Endothelial cell of umbilical vein (primary cell): ENCODE data around the gene CAPN5. TPM values are rescaled to one million over a fixed set of nuclear protein-coding genes. Genes with fewer than 3 reads are reported as not detected.

Experiments used
- BruUV-seq: library from RNA; stranded (reverse); fragments of 400-500 nt; replicated peaks from 2 replicates; lab custom pipeline; 2021; lab: Mats Ljungman, UMichigan
- CTCF ChIA-PET: fragments of 300-600, 350-600 bp; sonication (Branson Sonifier 250); formaldehyde crosslinking; loops from one replicate; lab custom pipeline; 2021; ENCODE audit warnings: antibody characterized with exemption, inconsistent platforms; lab: Charles Lee
- POLR2A ChIA-PET: fragments of 300-600, 350-600 bp; sonication (Branson Sonifier 250); formaldehyde crosslinking; loops from one replicate; lab custom pipeline; 2021; ENCODE audit warnings: antibody characterized with exemption, inconsistent platforms; lab: Charles Lee
- DNase-seq: peaks from one replicate; pipeline ENCODE4 v3.0.0-alpha.2; 2011; ENCODE audit warnings: low read depth, low spot score
- FAIRE-seq: peaks from 2 replicates; lab custom pipeline; 2011; peaks lifted over from hg19 to GRCh38; lab: Jason Lieb, UNC
- H2AFZ ChIP-seq: 2 replicates; pipeline ENCODE4 v1.6.0; 2012; ENCODE audit warnings: low read depth, low read length, control low read depth, inconsistent platforms
- H3K27ac ChIP-seq: 2 replicates; pipeline ENCODE4 v1.5.1; 2011; ENCODE audit warnings: low read depth, mild to moderate bottlenecking, control low read depth, low read length, moderate library complexity; ENCODE audit not compliant: insufficient read depth
- H3K27me3 ChIP-seq, 2 experiments: 2 replicates each; pipeline versions ENCODE4 v1.6.0 to v1.6.1; 2011; ENCODE audit warnings: low read length in 2 of 2, mixed read lengths in 1 of 2; ENCODE audit not compliant: control insufficient read depth in 2 of 2, insufficient read depth in 2 of 2
- H3K36me3 ChIP-seq, 2 experiments: 2 replicates in 1 of 2; 3 replicates in 1 of 2; pipeline ENCODE4 v1.5.1; 2011; ENCODE audit warnings: low read length in 2 of 2, mild to moderate bottlenecking in 1 of 2, moderate library complexity in 1 of 2; ENCODE audit not compliant: control insufficient read depth in 2 of 2, insufficient read depth in 2 of 2; ENCODE audit errors: extremely low read depth in 1 of 2
- H3K4me1 ChIP-seq: 3 replicates; pipeline ENCODE4 v1.5.1; 2011; ENCODE audit warnings: mild to moderate bottlenecking, low read length; ENCODE audit not compliant: control insufficient read depth, insufficient read depth; ENCODE audit errors: extremely low read depth
- H3K4me2 ChIP-seq: 2 replicates; pipeline ENCODE4 v1.6.1; 2011; ENCODE audit warnings: low read length, control low read depth, mixed read lengths; ENCODE audit not compliant: insufficient read depth
- H3K4me3 ChIP-seq, 3 experiments: fragments of 200-600 bp in 1 of 3; sonication (generic), shearing (Covaris generic) in 1 of 3; replicated peaks in 1 of 3; 2 replicates each; pipeline ENCODE4 v1.5.1; 2011 to 2016; ENCODE audit warnings: control low read depth in 3 of 3, low read length in 3 of 3, mild to moderate bottlenecking in 2 of 3, inconsistent platforms in 1 of 3, low read depth in 1 of 3, moderate library complexity in 1 of 3; ENCODE audit not compliant: insufficient read depth in 1 of 3
- H3K79me2 ChIP-seq: 2 replicates; pipeline ENCODE4 v1.6.0; 2012; ENCODE audit warnings: low read length, inconsistent platforms; ENCODE audit not compliant: control insufficient read depth, insufficient read depth
- H3K9ac ChIP-seq: replicated peaks from 2 replicates; pipeline ENCODE3; 2011; ENCODE audit warnings: low read length, control low read depth; ENCODE audit not compliant: insufficient read depth; ENCODE audit errors: extremely low read depth
- H3K9me1 ChIP-seq: replicated peaks from 3 replicates; pipeline ENCODE4 v1.6.0; 2011; ENCODE audit warnings: mild to moderate bottlenecking, low read length; ENCODE audit not compliant: control insufficient read depth, insufficient read depth; ENCODE audit errors: extremely low read depth
- H3K9me3 ChIP-seq: replicated peaks from 2 replicates; pipeline ENCODE4 v1.5.1; 2012; ENCODE audit warnings: low read length, inconsistent platforms; ENCODE audit not compliant: control insufficient read depth, insufficient read depth
- H4K20me1 ChIP-seq: replicated peaks from 2 replicates; pipeline ENCODE3; 2011; ENCODE audit warnings: mild to moderate bottlenecking, low read length; ENCODE audit not compliant: control insufficient read depth, insufficient read depth; ENCODE audit errors: extremely low read depth
- CTCF ChIP-seq, 2 donors: IDR thresholded peaks; 1 replicate in 1 of 2; 2 replicates in 1 of 2; pipeline ENCODE4 v1.5.1; 2011; ENCODE audit warnings: low read length in 2 of 2, mild to moderate bottlenecking in 2 of 2, moderate library complexity in 2 of 2, control low read depth in 1 of 2, inconsistent platforms in 1 of 2, low read depth in 1 of 2; ENCODE audit not compliant: insufficient read depth in 1 of 2; ENCODE audit errors: extremely low read depth in 1 of 2
- JUN ChIP-seq: IDR thresholded peaks from 2 replicates; pipeline ENCODE4 v1.6.1; 2011; ENCODE audit warnings: borderline replicate concordance, low read depth; ENCODE audit not compliant: insufficient read length, insufficient read depth
- MAX ChIP-seq: IDR thresholded peaks from 2 replicates; pipeline ENCODE4 v1.6.1; 2011; ENCODE audit not compliant: insufficient read depth, insufficient read length
- dilution Hi-C: fragments of 300-500 bp; cut with MboI; formaldehyde crosslinking; loops from one replicate; pipeline ENCODE4 v1.15.0; 2019; ENCODE audit warnings: low sequenced_read_pairs; ENCODE audit not compliant: extremely low pct_ligation_motif_present
- intact Hi-C: fragments of 100-400 bp; cut with micrococcal nuclease; formaldehyde crosslinking; loops from one replicate; pipeline ENCODE4 v1.10.0; 2022
- polyA plus RNA-seq, 4 experiments: library from polyadenylated mRNA; depleted of rRNA in 3 of 4; stranded (reverse) in 3 of 4; unstranded in 1 of 4; fragments of >200 nt; gene quantifications; 2 replicates each; pipeline versions ENCODE4 v1.2.1 to v1.2.3, GENCODE V29; 2011 to 2012; ENCODE audit warnings: missing spikeins in 1 of 4
- total RNA-seq: library from RNA; stranded (reverse); gene quantifications from 2 replicates; pipeline ENCODE4 v1.2.3, GENCODE V29; 2021

Gene CAPN5
- total and polyA plus RNA-seq, 2 donors (not counting 3 experiments of a cell fraction or from before 2014, with no cell fraction given), result 15.0 to 17.0 TPM

GRCh38 chr11:77101043-77101537 lies 34.3 kb downstream of the CAPN5 start:
- no peak overlapping the region for H3K4me2 ChIP-seq
- H3K4me3 ChIP-seq, result no peak overlapping the region
- ChIA-PET CTCF (interaction anchor here (0.7 to 9.1 kb wide), 14 partner anchors 10 to 182 kb away, joined by 3 to 89 read pairs (median 6); no protein-coding TSS in a partner anchor), POLR2A (no interaction called here)
- no peak for TF ChIP-seq MAX
- peak; percentile 67 to 69 for TF ChIP-seq CTCF (IDR thresholded peaks at IDR 0.05; ENCODE audit: extremely low read depth in 1 of 2, insufficient read depth in 1 of 2, low read depth in 1 of 2, low read length in 2 of 2)
- TF ChIP-seq JUN, result no peak
- no peaks in the 10 kb centered on the region for H3K4me1 ChIP-seq
- BruUV-seq, result no TSS peak
- no peaks in the 10 kb centered on the region for H3K36me3 ChIP-seq
- no peaks in the 10 kb centered on the region for H3K9me1 ChIP-seq
- H3K9ac ChIP-seq, result no peak overlapping the region
- dilution Hi-C loops, result no loop called here
- FAIRE-seq, result no peak
- intact Hi-C loops, result loop anchor here (1.0 kb wide), 1 partner anchor 54 kb away; no protein-coding TSS in a partner anchor
- no peaks in the 10 kb centered on the region for H3K79me2 ChIP-seq
- no peak overlapping the region for H2AFZ ChIP-seq
- no peaks in the 10 kb centered on the region for H3K27me3 ChIP-seq
- H3K27ac ChIP-seq, result no peak overlapping the region
- no peaks in the 10 kb centered on the region for H4K20me1 ChIP-seq
- peak; percentile 30 for DNase-seq
- no peaks in the 10 kb centered on the region for H3K9me3 ChIP-seq
